Ovary (tissue), 3 donors: ENCODE measurements around the gene NNAT.

Source experiments
- CTCF ChIP-seq, 3 donors: fragments of 450-650 bp in 2 of 3; fragments of 200-600 bp in 1 of 3; IDR thresholded peaks; one replicate each; pipeline versions ENCODE4 v1.5.1 to v1.8.0; 2016 to 2022; ENCODE audit warnings: antibody characterized with exemption in 3 of 3, mild to moderate bottlenecking in 1 of 3
- POLR2A ChIP-seq: fragments of 450-650 bp; IDR thresholded peaks from one replicate; pipeline ENCODE4 v1.6.1; 2017; ENCODE audit warnings: antibody characterized with exemption, mild to moderate bottlenecking, moderate library complexity
- donor health status: DM: no; HTN: no; CAD: no.

DNA sequence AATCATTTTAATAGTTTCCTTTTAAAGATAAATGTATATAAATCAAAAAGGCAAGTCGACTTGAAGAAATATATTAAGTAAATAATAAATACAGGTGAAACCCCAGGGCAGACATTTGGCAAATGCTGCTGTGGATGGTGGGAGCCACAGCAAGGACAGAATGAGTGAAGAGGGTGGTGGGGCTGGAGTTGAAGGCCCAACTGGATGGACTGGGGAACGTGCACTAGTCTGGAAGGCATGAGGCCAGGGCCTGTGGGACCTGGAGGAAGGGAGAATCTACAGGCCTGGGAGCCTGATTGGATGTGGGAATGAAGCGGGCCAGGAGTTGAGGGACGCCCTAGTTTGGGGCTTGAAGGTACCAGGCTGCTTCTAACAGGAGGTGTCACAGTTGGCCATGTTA is 37.3 kb downstream of the NNAT start:
- no peak for TF ChIP-seq POLR2A
- no peak for TF ChIP-seq CTCF (IDR thresholded peaks at IDR 0.05)
